CD14-positive monocyte (primary cell): Measurements from ENCODE around the gene KRTAP17-1. TPM values are rescaled to one million over a fixed set of nuclear protein-coding genes. Genes with fewer than 3 reads are reported as not detected.
A peak's percentile ranks its signal among the peaks of the same experiment; 100 is the strongest.

Source experiments
- DNase-seq, 3 donors: peaks; one replicate each; pipeline ENCODE4 v3.0.0-alpha.2; 2011 to 2022
- H2AFZ ChIP-seq: 2 replicates; pipeline ENCODE4 v1.6.0; 2012; ENCODE audit warnings: mild to moderate bottlenecking, low read depth, low read length, inconsistent platforms; ENCODE audit not compliant: insufficient read depth, poor library complexity, severe bottlenecking
- H3K27ac ChIP-seq, 2 donors: 1 replicate in 1 of 2; 2 replicates in 1 of 2; pipeline ENCODE4 v1.5.1; 2012 to 2013; ENCODE audit warnings: low read length in 2 of 2, control low read depth in 1 of 2, inconsistent platforms in 1 of 2, low read depth in 1 of 2, mild to moderate bottlenecking in 1 of 2
- H3K27me3 ChIP-seq, 2 donors: one replicate each; pipeline versions ENCODE4 v1.6.0 to v1.6.1; 2011 to 2013; ENCODE audit warnings: low read length in 2 of 2; ENCODE audit not compliant: control insufficient read depth in 2 of 2, insufficient read depth in 2 of 2
- H3K36me3 ChIP-seq, 2 donors: replicated peaks in 1 of 2; 1 replicate in 1 of 2; 2 replicates in 1 of 2; pipeline versions ENCODE4 v1.5.1 to v1.6.1; 2012 to 2013; ENCODE audit warnings: low read length in 2 of 2, control low read depth in 1 of 2, inconsistent platforms in 1 of 2, mild to moderate bottlenecking in 1 of 2; ENCODE audit not compliant: insufficient read depth in 2 of 2, control insufficient read depth in 1 of 2
- H3K4me1 ChIP-seq, 2 donors: 1 replicate in 1 of 2; 2 replicates in 1 of 2; pipeline versions ENCODE4 v1.5.1 to v1.6.1; 2012 to 2013; ENCODE audit warnings: low read length in 2 of 2, control low read depth in 1 of 2, inconsistent platforms in 1 of 2, mild to moderate bottlenecking in 1 of 2, moderate library complexity in 1 of 2; ENCODE audit not compliant: insufficient read depth in 2 of 2, control insufficient read depth in 1 of 2
- H3K4me2 ChIP-seq: replicated peaks from 2 replicates; pipeline ENCODE3; 2012; ENCODE audit warnings: low read length, moderate library complexity, mild to moderate bottlenecking; ENCODE audit not compliant: poor library complexity, severe bottlenecking; ENCODE audit errors: extremely low read depth
- H3K4me3 ChIP-seq, 3 experiments: fragments of 200-600 bp in 1 of 3; sonication (generic) in 1 of 3; replicated peaks in 1 of 3; 1 replicate in 2 of 3; 2 replicates in 1 of 3; pipeline ENCODE4 v1.5.1; 2011 to 2013; ENCODE audit warnings: low read length in 3 of 3, mild to moderate bottlenecking in 3 of 3, control low read depth in 2 of 3, low read depth in 2 of 3, inconsistent platforms in 1 of 3, moderate library complexity in 1 of 3
- H3K79me2 ChIP-seq: 2 replicates; pipeline ENCODE4 v1.6.0; 2012; ENCODE audit warnings: mild to moderate bottlenecking, control low read depth, inconsistent platforms, low read length, moderate library complexity; ENCODE audit not compliant: insufficient read depth
- H3K9ac ChIP-seq: 2 replicates; pipeline ENCODE4 v1.6.0; 2017; ENCODE audit warnings: low read length, mild to moderate bottlenecking; ENCODE audit not compliant: insufficient read depth, poor library complexity, severe bottlenecking
- H3K9me3 ChIP-seq, 2 donors: replicated peaks in 1 of 2; 1 replicate in 1 of 2; 2 replicates in 1 of 2; pipeline versions ENCODE4 v1.5.1 to v1.6.1; 2012 to 2013; ENCODE audit warnings: low read length in 2 of 2, control low read depth in 1 of 2; ENCODE audit not compliant: control insufficient read depth in 1 of 2, insufficient read depth in 1 of 2
- H4K20me1 ChIP-seq: 2 replicates; pipeline ENCODE4 v1.6.0; 2012; ENCODE audit warnings: mild to moderate bottlenecking, low read length, control low read depth, moderate library complexity; ENCODE audit not compliant: insufficient read depth
- H3K27ac Mint-ChIP-seq, 7 donors: one replicate each; pipeline ENCODE4 v1.8.0; 2020; ENCODE audit warnings: mild to moderate bottlenecking in 7 of 7, mixed read lengths in 7 of 7, moderate library complexity in 6 of 7, inconsistent platforms in 2 of 7
- H3K27me3 Mint-ChIP-seq, 3 donors: one replicate each; pipeline ENCODE4 v1.8.0; 2021 to 2022; ENCODE audit warnings: low read depth in 3 of 3, mild to moderate bottlenecking in 3 of 3, mixed read lengths in 3 of 3, moderate library complexity in 3 of 3, inconsistent platforms in 1 of 3
- H3K36me3 Mint-ChIP-seq, 2 donors: one replicate each; pipeline ENCODE4 v1.8.0; 2020; ENCODE audit warnings: mixed read lengths in 2 of 2, inconsistent platforms in 1 of 2, mild to moderate bottlenecking in 1 of 2
- H3K4me1 Mint-ChIP-seq: one replicate; pipeline ENCODE4 v1.8.0; 2020; ENCODE audit warnings: mild to moderate bottlenecking, mixed read lengths
- H3K4me3 Mint-ChIP-seq, 2 donors: one replicate each; pipeline ENCODE4 v1.8.0; 2020; ENCODE audit warnings: mild to moderate bottlenecking in 2 of 2, mixed read lengths in 2 of 2, moderate library complexity in 1 of 2
- H3K9me3 Mint-ChIP-seq, 7 donors: one replicate each; pipeline ENCODE4 v1.8.0; 2020 to 2022; ENCODE audit warnings: mixed read lengths in 7 of 7, mild to moderate bottlenecking in 6 of 7, moderate library complexity in 6 of 7, inconsistent platforms in 2 of 7
- WGBS: methylation state at CpG from one replicate; pipeline ENCODE4 v1.1.5; 2013; ENCODE audit warnings: missing lambda C conversion rate; ENCODE audit not compliant: insufficient coverage; 5-methylcytosine and 5-hydroxymethylcytosine counted together
- intact Hi-C, 2 donors: fragments of 100-400 bp; cut with micrococcal nuclease; formaldehyde crosslinking; loops; one replicate each; pipeline versions ENCODE4 v1.15.0 to v1.15.1; 2023
- polyA plus RNA-seq, 3 donors: library from polyadenylated mRNA; depleted of rRNA in 1 of 3; unstranded in 2 of 3; stranded (reverse) in 1 of 3; fragments of 300-500 nt in 2 of 3; fragments of >200 nt in 1 of 3; fragmentation: Illumina TruSeq in 2 of 3; gene quantifications; 1 replicate in 2 of 3; 2 replicates in 1 of 3; pipeline ENCODE4 v1.2.3, GENCODE V29; 2012 to 2021
- TF ChIP-seq, protein P1 (sequence below): fragments of 200-600 bp; IDR thresholded peaks from one replicate; pipeline ENCODE4 v1.8.0; 2022; ENCODE audit warnings: antibody characterized with exemption, mild to moderate bottlenecking

Gene KRTAP17-1
- polyA plus RNA-seq, 3 donors, result not detected

DNA sequence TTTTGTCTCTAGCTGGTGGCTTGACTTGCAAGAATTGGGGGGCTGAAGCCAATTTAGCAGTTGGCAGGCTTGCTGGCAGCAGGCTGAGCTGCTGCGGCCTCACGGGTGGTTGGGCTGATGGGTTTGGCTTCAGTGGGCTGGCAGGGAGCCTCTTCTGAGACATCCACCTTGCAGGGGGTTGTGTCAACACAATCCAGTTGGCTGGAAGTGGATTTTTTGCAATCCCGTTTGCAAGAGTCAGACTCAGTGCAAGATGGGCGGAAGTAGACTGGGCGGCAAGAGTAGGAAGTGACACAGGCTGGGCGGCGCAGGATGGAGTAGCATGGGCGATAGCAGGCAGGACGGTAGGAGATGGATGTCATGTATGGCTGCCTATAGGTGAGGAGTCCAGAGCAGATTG, 7.9 kb downstream of the KRTAP17-1 start:
- Histone ChIP-seq H3K27me3 (no peaks in the 10 kb centered on the region), H3K4me2 (peak overlapping the region; percentile 79), H3K36me3 (no peaks in the 10 kb centered on the region), H3K4me1 (peaks cover 29 to 33% of the 10 kb centered on the region in 2 donors), H3K9ac (peak overlapping the region; percentile 53), H3K4me3 (peak overlapping the region; percentile 4 to 69 (median 17)), H3K27ac (no peak overlapping the region), H3K9me3 (peaks cover 0 to 9% of the 10 kb centered on the region in 2 donors), H2AFZ (peak overlapping the region; percentile 93), H4K20me1 (no peaks in the 10 kb centered on the region), H3K79me2 (no peaks in the 10 kb centered on the region)
- peaks cover 10 to 22% (median 17%) of the 10 kb centered on the region in 7 donors for H3K9me3 Mint-ChIP-seq
- intact Hi-C loops, result no loop called here
- H3K27ac Mint-ChIP-seq, result peak overlapping the region in 4 of 7 donors; percentile 14 to 81 (median 48)
- 18% methylated on average over 9 of the region's 9 CpGs for WGBS
- peak; percentile 34 to 46 (median 36) for DNase-seq
- TF ChIP-seq, protein P1, sequence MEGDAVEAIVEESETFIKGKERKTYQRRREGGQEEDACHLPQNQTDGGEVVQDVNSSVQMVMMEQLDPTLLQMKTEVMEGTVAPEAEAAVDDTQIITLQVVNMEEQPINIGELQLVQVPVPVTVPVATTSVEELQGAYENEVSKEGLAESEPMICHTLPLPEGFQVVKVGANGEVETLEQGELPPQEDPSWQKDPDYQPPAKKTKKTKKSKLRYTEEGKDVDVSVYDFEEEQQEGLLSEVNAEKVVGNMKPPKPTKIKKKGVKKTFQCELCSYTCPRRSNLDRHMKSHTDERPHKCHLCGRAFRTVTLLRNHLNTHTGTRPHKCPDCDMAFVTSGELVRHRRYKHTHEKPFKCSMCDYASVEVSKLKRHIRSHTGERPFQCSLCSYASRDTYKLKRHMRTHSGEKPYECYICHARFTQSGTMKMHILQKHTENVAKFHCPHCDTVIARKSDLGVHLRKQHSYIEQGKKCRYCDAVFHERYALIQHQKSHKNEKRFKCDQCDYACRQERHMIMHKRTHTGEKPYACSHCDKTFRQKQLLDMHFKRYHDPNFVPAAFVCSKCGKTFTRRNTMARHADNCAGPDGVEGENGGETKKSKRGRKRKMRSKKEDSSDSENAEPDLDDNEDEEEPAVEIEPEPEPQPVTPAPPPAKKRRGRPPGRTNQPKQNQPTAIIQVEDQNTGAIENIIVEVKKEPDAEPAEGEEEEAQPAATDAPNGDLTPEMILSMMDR, result no peak
- peaks cover 2 to 5% of the 10 kb centered on the region in 2 donors for H3K36me3 Mint-ChIP-seq
- H3K4me1 Mint-ChIP-seq, result peaks cover 32% of the 10 kb centered on the region
- H3K4me3 Mint-ChIP-seq, result peak overlapping the region; percentile 71 to 94
- H3K27me3 Mint-ChIP-seq, result peaks cover 3 to 5% (median 4%) of the 10 kb centered on the region in 3 donors

DNA sequence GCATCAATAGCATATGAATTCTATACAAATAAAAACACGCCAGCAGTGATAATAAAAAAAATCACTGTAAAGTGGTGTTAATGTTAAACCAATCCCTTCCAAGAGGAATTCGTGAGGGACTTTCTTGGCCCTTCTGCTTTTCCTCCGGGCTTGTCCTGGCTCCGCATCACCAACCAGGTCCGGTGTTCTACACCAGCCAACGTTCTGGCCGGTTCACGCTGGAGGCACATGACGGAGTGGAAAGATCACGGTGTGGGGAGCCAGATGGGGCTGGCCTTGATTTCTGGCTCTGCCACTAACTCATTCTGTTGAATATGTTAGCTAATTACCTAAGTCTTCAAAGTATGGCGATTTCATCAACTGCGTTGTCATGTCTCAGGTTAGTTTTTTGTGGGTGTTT, 11.4 kb downstream of the KRTAP17-1 start:
- H4K20me1 ChIP-seq, result no peaks in the 10 kb centered on the region
- H3K36me3 ChIP-seq, result no peaks in the 10 kb centered on the region
- intact Hi-C loops, result no loop called here
- peaks cover 7 to 18% (median 9%) of the 10 kb centered on the region in 7 donors for H3K9me3 Mint-ChIP-seq
- no peak overlapping the region for H3K4me3 Mint-ChIP-seq
- H3K27ac ChIP-seq, result no peak overlapping the region
- TF ChIP-seq, protein P1, result no peak
- 85% methylated on average over 4 of the region's 12 CpGs for WGBS
- peaks cover 0 to 2% of the 10 kb centered on the region in 2 donors for H3K9me3 ChIP-seq
- peaks cover 34 to 37% of the 10 kb centered on the region in 2 donors for H3K4me1 ChIP-seq
- H3K9ac ChIP-seq, result no peak overlapping the region
- H2AFZ ChIP-seq, result no peak overlapping the region
- H3K27me3 ChIP-seq, result no peaks in the 10 kb centered on the region
- peaks cover 38% of the 10 kb centered on the region for H3K4me1 Mint-ChIP-seq
- H3K27ac Mint-ChIP-seq, result no peak overlapping the region
- no peak overlapping the region for H3K4me2 ChIP-seq
- H3K36me3 Mint-ChIP-seq, result no peaks in the 10 kb centered on the region
- H3K27me3 Mint-ChIP-seq, result peaks cover 0 to 7% (median 4%) of the 10 kb centered on the region in 3 donors
- no peak for DNase-seq
- H3K79me2 ChIP-seq, result no peaks in the 10 kb centered on the region
- H3K4me3 ChIP-seq, result no peak overlapping the region
